T-helper 2 cell (primary cell): ENCODE measurements around the gene RCBTB2.

ENCODE experiments used
- DNase-seq, 5 experiments: peaks; one replicate each; pipeline versions ENCODE4 v3.0.0 to v3.0.0-alpha.2; 2012 to 2022

The RCBTB2 gene

GRCh38 chr13:48530833-48531232 is 2.0 kb downstream of the RCBTB2 start:
- DNase-seq: no peak

- peak in 1 of 5 experiments; percentile 61 for DNase-seq
Measured at GRCh38 chr13:48528720-48529119, 4.2 kb downstream of the RCBTB2 start.

GRCh38 chr13:48527955-48528354 is 4.9 kb downstream of the RCBTB2 start:
- DNase-seq: no peak

GRCh38 chr13:48526286-48526685 is 6.6 kb downstream of the RCBTB2 start:
- DNase-seq: peak in 2 of 5 experiments; percentile 32 to 77

GRCh38 chr13:48518083-48518482 is 14.8 kb downstream of the RCBTB2 start:
- DNase-seq: no peak

GRCh38 chr13:48515732-48516131 is 17.1 kb downstream of the RCBTB2 start:
- DNase-seq: no peak

- DNase-seq: no peak
Measured at GRCh38 chr13:48514793-48515192, 18.1 kb downstream of the RCBTB2 start.

GRCh38 chr13:48511621-48512230 is 21.2 kb downstream of the RCBTB2 start:
- no peak for DNase-seq

- DNase-seq: no peak
Measured at GRCh38 chr13:48510698-48511097, 22.2 kb downstream of the RCBTB2 start.

GRCh38 chr13:48508011-48508410 is 24.9 kb downstream of the RCBTB2 start:
- no peak for DNase-seq

GRCh38 chr13:48507021-48507420 is 25.9 kb downstream of the RCBTB2 start:
- no peak for DNase-seq

GRCh38 chr13:48506092-48506701 is 26.7 kb downstream of the RCBTB2 start:
- peak in 1 of 5 experiments; percentile 54 for DNase-seq

GRCh38 chr13:48505597-48506091 is 27.2 kb downstream of the RCBTB2 start:
- DNase-seq: peak in 4 of 5 experiments; percentile 23 to 99 (median 54)

- DNase-seq: peak in 2 of 5 experiments; percentile 37 to 93
Measured at GRCh38 chr13:48505012-48505411, 27.9 kb downstream of the RCBTB2 start.

- peak in 1 of 5 experiments; percentile 80 for DNase-seq
Measured at GRCh38 chr13:48504606-48505005, 28.3 kb downstream of the RCBTB2 start.

GRCh38 chr13:48502601-48503319 is 30.1 kb downstream of the RCBTB2 start:
- peak in 1 of 5 experiments; percentile 54 for DNase-seq

GRCh38 chr13:48501705-48502104 is 31.2 kb downstream of the RCBTB2 start:
- no peak for DNase-seq

GRCh38 chr13:48500652-48501197 is 32.2 kb downstream of the RCBTB2 start:
- peak in 1 of 5 experiments; percentile 83 for DNase-seq

- no peak for DNase-seq
Measured at GRCh38 chr13:48497669-48498068, 35.2 kb downstream of the RCBTB2 start.

GRCh38 chr13:48496271-48497161 is 36.4 kb downstream of the RCBTB2 start:
- peak in 2 of 5 experiments; percentile 46 to 99 for DNase-seq

GRCh38 chr13:48494874-48495273 is 38.0 kb downstream of the RCBTB2 start:
- peak in 1 of 5 experiments; percentile 54 for DNase-seq

- no peak for DNase-seq
Measured at GRCh38 chr13:48493851-48494250, 39.0 kb downstream of the RCBTB2 start.
